ENCODE data around the gene GATAD2B. TPM values are rescaled to one million over a fixed set of nuclear protein-coding genes. Genes with fewer than 3 reads are reported as not detected.

The GATAD2B gene
- polyA plus RNA-seq, 1 donor from 2014 or later, result 12.8 TPM

DNA sequence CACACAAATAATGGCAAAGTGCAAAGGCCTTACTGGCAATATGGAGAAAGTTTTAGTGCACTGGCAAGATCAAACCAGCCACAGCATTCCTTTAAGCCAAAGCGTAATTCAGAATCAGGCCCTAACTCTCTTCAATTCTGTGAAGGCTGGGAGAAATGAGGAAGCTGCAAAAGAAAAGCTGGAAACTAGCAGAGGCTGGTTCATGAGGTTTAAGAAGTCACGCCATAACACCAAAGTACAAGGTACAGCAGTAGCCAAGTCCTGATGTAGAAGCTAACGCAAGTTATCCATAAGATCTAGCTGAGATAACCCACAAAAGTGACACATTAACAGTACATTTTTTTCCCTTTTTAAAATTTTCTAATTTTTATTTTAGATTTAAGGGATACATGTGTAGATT is 90.5 kb downstream of the GATAD2B start:
- H3K79me2 ChIP-seq (replicated peaks; ENCODE audit: insufficient read depth, low read length), result peaks cover 3% of the 10 kb centered on the region

GRCh38 chr1:153831026-153831425 is 91.7 kb downstream of the GATAD2B start:
- Histone ChIP-seq H3K79me2 (replicated peaks; ENCODE audit: insufficient read depth, low read length) (peaks cover 3% of the 10 kb centered on the region), H3K27me3 (ENCODE audit: insufficient read depth, low read depth, low read length) (no peaks in the 10 kb centered on the region), H3K9ac (ENCODE audit: low read length) (no peak overlapping the region), H3F3A (ENCODE audit: insufficient read depth, low read length, poor library complexity, severe bottlenecking) (no peaks in the 10 kb centered on the region), H3K4me3 (ENCODE audit: low read length) (no peak overlapping the region), H2AFZ (ENCODE audit: low read depth, low read length) (no peak overlapping the region), H3K36me3 (ENCODE audit: insufficient read depth, low read length) (no peaks in the 10 kb centered on the region), H3K9me2 (ENCODE audit: insufficient read depth, low read length) (no peaks in the 10 kb centered on the region), H4K20me1 (ENCODE audit: insufficient read depth) (no peaks in the 10 kb centered on the region), H3K4me2 (ENCODE audit: low read length) (no peak overlapping the region), H3K9me3 (ENCODE audit: low read length) (no peaks in the 10 kb centered on the region), H3K27ac (ENCODE audit: low read length) (no peak overlapping the region)
- TF ChIP-seq EZH2 (IDR thresholded peaks at IDR 0.05; ENCODE audit: borderline replicate concordance, insufficient read depth, low read length, poor library complexity, severe bottlenecking) (no peak), REST (IDR thresholded peaks at IDR 0.05; ENCODE audit: borderline replicate concordance) (no peak), CTCF (IDR thresholded peaks at IDR 0.05; ENCODE audit: poor library complexity, severe bottlenecking) (no peak), RAD21 (conservative IDR thresholded peaks at IDR 0.05) (no peak), EP300 (conservative IDR thresholded peaks at IDR 0.05; ENCODE audit: poor library complexity, severe bottlenecking) (no peak), TAF1 (IDR thresholded peaks at IDR 0.05; ENCODE audit: low read depth) (no peak)

More for the DNA sequence above, 90.5 kb downstream of the GATAD2B start:
- Histone ChIP-seq H3K4me2 (ENCODE audit: low read length) (no peak overlapping the region), H3K4me3 (ENCODE audit: low read length) (no peak overlapping the region), H3K9me3 (ENCODE audit: low read length) (no peaks in the 10 kb centered on the region), H3F3A (ENCODE audit: insufficient read depth, low read length, poor library complexity, severe bottlenecking) (no peaks in the 10 kb centered on the region), H4K20me1 (ENCODE audit: insufficient read depth) (no peaks in the 10 kb centered on the region), H3K27me3 (ENCODE audit: insufficient read depth, low read depth, low read length) (no peaks in the 10 kb centered on the region), H2AFZ (ENCODE audit: low read depth, low read length) (no peak overlapping the region), H3K9ac (ENCODE audit: low read length) (no peak overlapping the region), H3K9me2 (ENCODE audit: insufficient read depth, low read length) (no peaks in the 10 kb centered on the region), H3K27ac (ENCODE audit: low read length) (no peak overlapping the region), H3K36me3 (ENCODE audit: insufficient read depth, low read length) (no peaks in the 10 kb centered on the region)
- no peak for TF ChIP-seq REST (IDR thresholded peaks at IDR 0.05; ENCODE audit: borderline replicate concordance)
- TF ChIP-seq EP300 (conservative IDR thresholded peaks at IDR 0.05; ENCODE audit: poor library complexity, severe bottlenecking), result no peak
- TF ChIP-seq CTCF (IDR thresholded peaks at IDR 0.05; ENCODE audit: poor library complexity, severe bottlenecking), result no peak
- no peak for TF ChIP-seq MXI1 (conservative IDR thresholded peaks at IDR 0.05; ENCODE audit: poor library complexity, severe bottlenecking)
- TF ChIP-seq EZH2 (IDR thresholded peaks at IDR 0.05; ENCODE audit: borderline replicate concordance, insufficient read depth, low read length, poor library complexity, severe bottlenecking), result no peak
- no peak for TF ChIP-seq POLR2AphosphoS5 (IDR thresholded peaks at IDR 0.05)
- no peak for TF ChIP-seq SMC3 (conservative IDR thresholded peaks at IDR 0.05; ENCODE audit: poor library complexity)
- TF ChIP-seq RAD21 (conservative IDR thresholded peaks at IDR 0.05), result no peak
- no peak for TF ChIP-seq TAF1 (IDR thresholded peaks at IDR 0.05; ENCODE audit: low read depth)
